HG03442 (cell line): ENCODE measurements around the gene FSD1L.
"Not testable (repeated sequence)": the region's sequence is repeated elsewhere in the genome, so short reads cannot be mapped to it uniquely, and the experiment has no call there.

Source experiments
- ATAC-seq: cut with Tn5 transposase; IDR thresholded peaks from one replicate; pipeline ENCODE4 v1.9.1; 2021; ENCODE audit warnings: mild to moderate bottlenecking, moderate library complexity; ENCODE audit not compliant: unreplicated experiment

The FSD1L gene

GRCh38 chr9:105479846-105480245 lies 32.0 kb downstream of the FSD1L start:
- no peak for ATAC-seq

GRCh38 chr9:105483618-105484017 lies 35.8 kb downstream of the FSD1L start:
- ATAC-seq: peak; percentile 77

GRCh38 chr9:105484226-105484625 lies 36.4 kb downstream of the FSD1L start:
- ATAC-seq: no peak

- no peak for ATAC-seq
Observed at GRCh38 chr9:105485131-105485530, 37.3 kb downstream of the FSD1L start.

- no peak for ATAC-seq
Observed at GRCh38 chr9:105496826-105497225, 49.0 kb downstream of the FSD1L start.

GRCh38 chr9:105497704-105498103 lies 49.9 kb downstream of the FSD1L start:
- no peak for ATAC-seq

GRCh38 chr9:105500108-105500766 lies 52.4 kb downstream of the FSD1L start:
- peak; percentile 79 for ATAC-seq

- ATAC-seq: no peak
Observed at GRCh38 chr9:105501414-105501813, 53.6 kb downstream of the FSD1L start.

- no peak for ATAC-seq
Observed at GRCh38 chr9:105502276-105502675, 54.4 kb downstream of the FSD1L start.

- ATAC-seq: peak; percentile 34
Observed at GRCh38 chr9:105503881-105504280, 56.0 kb downstream of the FSD1L start.

- ATAC-seq: no peak
Observed at GRCh38 chr9:105507096-105507790, 59.4 kb downstream of the FSD1L start.

GRCh38 chr9:105508530-105508929 lies 60.7 kb downstream of the FSD1L start:
- ATAC-seq: no peak

- ATAC-seq: peak; percentile 75
Observed at GRCh38 chr9:105510024-105510423, 62.2 kb downstream of the FSD1L start.

GRCh38 chr9:105511446-105511845 lies 63.6 kb downstream of the FSD1L start:
- no peak for ATAC-seq

- ATAC-seq: no peak
Observed at GRCh38 chr9:105515811-105516413, 68.1 kb downstream of the FSD1L start.

- peak; percentile 55 for ATAC-seq
Observed at GRCh38 chr9:105519710-105520369, 72.0 kb downstream of the FSD1L start.

- ATAC-seq: not testable (repeated sequence)
Observed at GRCh38 chr9:105520992-105521391, 73.2 kb downstream of the FSD1L start.

GRCh38 chr9:105522618-105523385 lies 75.0 kb downstream of the FSD1L start:
- ATAC-seq: peak; percentile 89

GRCh38 chr9:105531530-105531929 lies 83.7 kb downstream of the FSD1L start:
- no peak for ATAC-seq

- ATAC-seq: peak; percentile 77
Observed at GRCh38 chr9:105535920-105536668, 88.3 kb downstream of the FSD1L start.
